Measurements from ENCODE around the gene PCBP3.
"Not testable (repeated sequence)": the region's sequence is repeated elsewhere in the genome, so short reads cannot be mapped to it uniquely, and the experiment has no call there.

DNA sequence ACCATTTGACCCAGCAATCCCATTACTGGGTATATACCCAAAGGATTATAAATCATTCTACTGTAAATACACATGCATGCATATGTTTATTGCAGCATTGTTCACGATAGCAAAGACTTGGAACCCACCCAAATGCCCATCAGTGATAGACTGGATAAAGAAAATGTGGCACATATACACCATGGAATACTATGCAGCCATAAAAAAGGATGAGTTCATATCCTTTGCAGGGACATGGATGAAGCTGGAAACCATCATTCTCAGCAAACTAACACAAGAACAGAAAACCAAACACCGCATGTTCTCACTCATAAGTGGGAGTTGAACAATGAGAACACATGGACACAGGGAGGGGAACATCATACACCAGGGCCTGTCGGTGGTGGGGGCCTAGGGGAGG lies 12.6 kb downstream of the PCBP3 start:
- TF ChIP-seq, protein P1, sequence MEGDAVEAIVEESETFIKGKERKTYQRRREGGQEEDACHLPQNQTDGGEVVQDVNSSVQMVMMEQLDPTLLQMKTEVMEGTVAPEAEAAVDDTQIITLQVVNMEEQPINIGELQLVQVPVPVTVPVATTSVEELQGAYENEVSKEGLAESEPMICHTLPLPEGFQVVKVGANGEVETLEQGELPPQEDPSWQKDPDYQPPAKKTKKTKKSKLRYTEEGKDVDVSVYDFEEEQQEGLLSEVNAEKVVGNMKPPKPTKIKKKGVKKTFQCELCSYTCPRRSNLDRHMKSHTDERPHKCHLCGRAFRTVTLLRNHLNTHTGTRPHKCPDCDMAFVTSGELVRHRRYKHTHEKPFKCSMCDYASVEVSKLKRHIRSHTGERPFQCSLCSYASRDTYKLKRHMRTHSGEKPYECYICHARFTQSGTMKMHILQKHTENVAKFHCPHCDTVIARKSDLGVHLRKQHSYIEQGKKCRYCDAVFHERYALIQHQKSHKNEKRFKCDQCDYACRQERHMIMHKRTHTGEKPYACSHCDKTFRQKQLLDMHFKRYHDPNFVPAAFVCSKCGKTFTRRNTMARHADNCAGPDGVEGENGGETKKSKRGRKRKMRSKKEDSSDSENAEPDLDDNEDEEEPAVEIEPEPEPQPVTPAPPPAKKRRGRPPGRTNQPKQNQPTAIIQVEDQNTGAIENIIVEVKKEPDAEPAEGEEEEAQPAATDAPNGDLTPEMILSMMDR (conservative IDR thresholded peaks at IDR 0.05) = not testable (repeated sequence)
- TF ChIP-seq ZFX (IDR thresholded peaks at IDR 0.05) = not testable (repeated sequence)

Data from C4-2B (cell line).